Ovary (tissue), 3 donors: ENCODE data around the gene NENF.

ENCODE experiments used
- EP300 ChIP-seq: sonication (generic); formaldehyde crosslinking; IDR thresholded peaks from one replicate; pipeline ENCODE4 v1.6.1; 2017; ENCODE audit warnings: antibody characterized with exemption
- POLR2A ChIP-seq: fragments of 450-650 bp; IDR thresholded peaks from one replicate; pipeline ENCODE4 v1.6.1; 2017; ENCODE audit warnings: antibody characterized with exemption, mild to moderate bottlenecking, moderate library complexity
- TF ChIP-seq, protein P1 (sequence below), 3 donors: fragments of 450-650 bp in 2 of 3; fragments of 200-600 bp in 1 of 3; IDR thresholded peaks; one replicate each; pipeline versions ENCODE4 v1.5.1 to v1.8.0; 2016 to 2022; ENCODE audit warnings: antibody characterized with exemption in 3 of 3, mild to moderate bottlenecking in 1 of 3
- donor health status: DM: no; HTN: no; CAD: no.

GRCh38 chr1:212455803-212456528 lies 23.2 kb downstream of the NENF start:
- TF ChIP-seq, protein P1, sequence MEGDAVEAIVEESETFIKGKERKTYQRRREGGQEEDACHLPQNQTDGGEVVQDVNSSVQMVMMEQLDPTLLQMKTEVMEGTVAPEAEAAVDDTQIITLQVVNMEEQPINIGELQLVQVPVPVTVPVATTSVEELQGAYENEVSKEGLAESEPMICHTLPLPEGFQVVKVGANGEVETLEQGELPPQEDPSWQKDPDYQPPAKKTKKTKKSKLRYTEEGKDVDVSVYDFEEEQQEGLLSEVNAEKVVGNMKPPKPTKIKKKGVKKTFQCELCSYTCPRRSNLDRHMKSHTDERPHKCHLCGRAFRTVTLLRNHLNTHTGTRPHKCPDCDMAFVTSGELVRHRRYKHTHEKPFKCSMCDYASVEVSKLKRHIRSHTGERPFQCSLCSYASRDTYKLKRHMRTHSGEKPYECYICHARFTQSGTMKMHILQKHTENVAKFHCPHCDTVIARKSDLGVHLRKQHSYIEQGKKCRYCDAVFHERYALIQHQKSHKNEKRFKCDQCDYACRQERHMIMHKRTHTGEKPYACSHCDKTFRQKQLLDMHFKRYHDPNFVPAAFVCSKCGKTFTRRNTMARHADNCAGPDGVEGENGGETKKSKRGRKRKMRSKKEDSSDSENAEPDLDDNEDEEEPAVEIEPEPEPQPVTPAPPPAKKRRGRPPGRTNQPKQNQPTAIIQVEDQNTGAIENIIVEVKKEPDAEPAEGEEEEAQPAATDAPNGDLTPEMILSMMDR (IDR thresholded peaks at IDR 0.05): peak; percentile 86 to 95 (median 89)
- TF ChIP-seq EP300: no peak
- TF ChIP-seq POLR2A: no peak
